ENCODE data around the gene OXSR1.
"Not testable (repeated sequence)": the region's sequence is repeated elsewhere in the genome, so short reads cannot be mapped to it uniquely, and the experiment has no call there.

OXSR1 gene

DNA sequence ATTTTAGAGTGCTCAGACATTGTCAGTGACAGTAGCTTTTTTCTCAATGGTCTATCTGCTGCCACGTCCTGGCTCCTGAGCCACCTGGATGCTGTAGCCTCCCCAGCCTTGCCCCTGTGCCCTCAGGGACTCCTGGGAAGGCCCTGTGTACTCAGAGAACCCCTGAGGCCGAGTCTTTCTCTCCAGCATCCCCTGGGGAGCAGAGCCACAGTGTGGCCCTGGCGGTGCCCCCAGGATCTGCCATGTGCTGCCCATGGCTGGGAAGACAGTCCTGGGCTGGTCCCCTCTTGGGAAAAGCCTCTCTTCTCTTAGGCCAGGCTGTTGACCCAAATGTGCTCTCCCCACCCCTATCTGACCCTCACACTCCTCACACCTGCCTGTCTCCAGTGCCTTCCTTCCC lies 21.8 kb upstream of the OXSR1 start:
- DNase-seq (ENCODE audit: low read depth) = no peak

DNA sequence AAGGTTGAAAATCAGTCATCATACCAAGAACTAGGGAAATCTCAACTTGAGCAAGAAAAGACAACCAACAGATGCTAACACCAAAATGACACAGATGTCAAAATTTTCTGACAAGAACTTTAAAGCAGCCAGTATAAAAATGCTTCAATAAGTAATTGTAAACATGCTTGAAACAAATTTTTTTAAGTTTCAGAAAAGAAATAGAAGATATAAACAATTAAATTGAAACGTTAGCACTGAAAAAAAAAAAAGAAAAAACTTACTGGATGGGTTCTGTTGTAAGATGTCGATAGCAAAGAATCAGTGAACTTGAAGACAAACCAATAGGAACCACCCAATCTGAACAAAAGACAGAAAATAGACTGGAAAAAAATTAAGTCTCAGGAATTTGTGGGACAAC lies 18.8 kb upstream of the OXSR1 start:
- no peak for DNase-seq (ENCODE audit: low read depth)

- DNase-seq (ENCODE audit: low read depth) = no peak
Measured at GRCh38 chr3:38147421-38147820, 17.9 kb upstream of the OXSR1 start.

DNA sequence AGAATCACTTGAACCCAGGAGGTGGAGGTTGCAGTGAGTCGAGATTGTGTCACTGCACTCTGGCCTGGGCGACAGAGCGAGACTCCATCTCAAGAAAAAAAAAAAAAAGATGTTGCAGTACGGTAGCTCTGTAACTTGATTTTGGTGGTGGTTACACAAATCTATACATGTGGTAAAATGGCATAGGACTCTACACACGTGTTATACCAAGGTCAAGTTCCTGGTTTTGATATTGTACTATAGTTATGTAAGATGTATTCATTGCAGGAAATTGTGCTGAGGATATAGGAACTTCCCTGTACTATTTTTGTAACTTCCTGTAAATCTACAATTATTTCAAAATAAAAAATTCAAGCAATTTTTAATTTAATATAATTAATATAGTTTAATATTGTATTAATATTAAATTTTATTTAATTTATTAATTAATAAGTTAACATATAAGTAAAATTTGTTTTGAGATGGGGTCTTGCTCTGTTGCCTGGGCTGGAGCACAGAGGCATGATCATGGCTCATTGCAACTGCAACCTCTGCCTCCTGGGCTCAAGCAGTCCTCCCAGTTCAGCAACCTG lies 16.9 kb upstream of the OXSR1 start:
- no peak for DNase-seq (ENCODE audit: low read depth)

DNA sequence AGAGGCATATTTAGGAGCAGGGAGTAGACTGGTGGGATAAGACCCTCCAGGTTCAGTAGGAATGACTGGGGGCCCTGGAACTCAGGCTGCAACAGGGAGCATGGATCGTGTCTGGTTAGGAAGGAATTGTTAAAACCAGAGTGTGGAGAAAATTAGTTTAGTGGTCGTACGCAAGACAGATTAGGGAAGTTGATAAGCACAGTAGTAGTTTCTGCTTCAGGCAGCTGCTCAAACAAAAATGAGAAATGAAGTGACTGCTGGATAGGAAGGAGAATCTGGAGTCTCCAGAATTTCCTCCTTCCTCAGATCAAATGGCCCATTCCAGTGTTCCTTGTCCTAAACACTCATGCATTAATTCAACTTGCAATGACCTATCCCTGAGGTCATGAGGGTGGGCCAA lies 15.6 kb upstream of the OXSR1 start:
- no peak for DNase-seq (ENCODE audit: low read depth)

DNA sequence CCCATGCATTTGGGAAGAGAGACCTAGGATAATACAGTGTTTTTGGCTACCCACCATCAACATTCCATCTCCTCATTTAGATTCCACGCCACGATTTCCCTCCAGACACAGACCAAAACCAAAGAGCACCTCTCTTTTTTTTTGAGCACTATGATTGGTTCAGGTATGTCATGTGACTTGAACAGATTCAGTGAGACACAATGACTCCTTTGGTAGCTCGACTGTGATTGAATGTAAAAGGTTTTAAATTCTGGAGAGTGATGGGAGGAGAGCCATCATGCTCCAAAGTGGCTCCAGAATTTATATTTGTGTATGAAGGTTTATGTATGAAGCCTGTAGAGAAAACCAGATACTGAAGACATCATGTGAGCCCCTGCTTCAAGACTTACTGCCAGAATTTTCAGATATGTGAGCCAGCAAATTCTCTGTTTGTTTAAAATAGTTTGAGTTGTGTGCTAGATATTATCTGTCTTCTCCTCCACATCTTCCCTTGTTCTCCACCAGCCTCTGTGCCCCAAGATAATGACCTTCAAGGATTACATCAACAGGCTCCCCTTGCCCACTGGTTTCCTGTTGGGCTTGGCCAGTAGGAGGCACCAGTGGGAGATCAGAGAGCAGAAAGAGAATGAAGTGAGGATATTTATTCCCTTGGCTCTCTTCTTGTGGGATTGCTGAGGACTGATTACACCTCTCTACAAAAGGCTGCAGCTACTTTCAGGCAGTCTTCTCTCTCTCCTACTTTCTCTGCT lies 14.4 kb upstream of the OXSR1 start:
- no peak for DNase-seq (ENCODE audit: low read depth)

- no peak for DNase-seq (ENCODE audit: low read depth)
Measured at GRCh38 chr3:38151667-38152265, 13.6 kb upstream of the OXSR1 start.

- DNase-seq (ENCODE audit: low read depth) = no peak
Measured at GRCh38 chr3:38152609-38153008, 12.7 kb upstream of the OXSR1 start.

DNA sequence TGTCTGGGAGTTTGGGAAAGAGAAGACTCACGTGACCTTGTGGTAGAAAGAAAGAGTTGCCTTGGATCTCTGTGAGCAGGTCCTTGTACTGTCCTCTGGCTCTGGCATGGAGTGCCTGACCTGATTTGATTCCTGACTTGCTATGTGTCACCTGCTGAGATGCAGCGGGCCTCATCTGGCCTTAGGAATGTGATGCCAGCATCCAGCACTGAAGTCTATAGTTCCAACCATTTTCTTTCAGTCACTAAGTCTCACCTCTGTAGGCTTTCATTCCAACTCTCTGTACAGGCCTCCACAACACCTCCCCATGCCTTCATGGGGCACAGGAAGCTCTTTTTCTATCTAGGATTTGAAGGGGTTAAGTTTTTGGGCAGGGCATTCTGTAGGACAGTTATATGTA lies 12.1 kb upstream of the OXSR1 start:
- no peak for DNase-seq (ENCODE audit: low read depth)

GRCh38 chr3:38154033-38154494 lies 11.3 kb upstream of the OXSR1 start:
- no peak for DNase-seq (ENCODE audit: low read depth)

DNA sequence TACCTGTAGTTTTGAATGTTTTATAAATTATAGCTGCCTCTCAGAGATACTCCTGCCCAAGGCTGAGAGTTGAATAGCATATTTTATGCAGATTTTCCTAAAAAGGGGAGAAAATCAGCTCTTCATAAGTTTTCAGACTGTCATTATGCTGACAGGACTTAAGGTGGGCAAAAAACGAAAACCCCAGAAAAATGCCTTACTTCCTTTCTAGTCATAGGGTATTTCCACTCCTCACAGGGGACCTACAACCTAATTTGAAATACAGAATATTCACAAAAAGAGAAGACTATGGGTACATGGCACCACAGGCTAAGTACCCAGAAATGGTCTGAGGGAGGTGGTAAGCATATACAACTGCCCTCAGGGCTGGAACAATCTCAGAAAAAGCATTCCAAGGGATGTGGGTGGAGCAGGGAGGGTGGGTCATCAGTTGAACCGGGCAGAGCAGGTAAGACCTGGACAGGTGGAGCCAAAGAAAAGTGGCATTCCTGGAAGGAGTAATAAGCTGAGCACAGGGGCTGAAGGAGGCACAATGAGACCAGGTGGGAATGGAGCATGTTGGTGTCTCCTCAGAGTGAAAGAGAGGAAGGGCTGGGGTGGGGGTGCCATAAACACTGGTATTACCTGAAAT lies 10.6 kb upstream of the OXSR1 start:
- DNase-seq (ENCODE audit: low read depth) = no peak

- no peak for DNase-seq (ENCODE audit: low read depth)
Measured at GRCh38 chr3:38155825-38156224, 9.5 kb upstream of the OXSR1 start.

DNA sequence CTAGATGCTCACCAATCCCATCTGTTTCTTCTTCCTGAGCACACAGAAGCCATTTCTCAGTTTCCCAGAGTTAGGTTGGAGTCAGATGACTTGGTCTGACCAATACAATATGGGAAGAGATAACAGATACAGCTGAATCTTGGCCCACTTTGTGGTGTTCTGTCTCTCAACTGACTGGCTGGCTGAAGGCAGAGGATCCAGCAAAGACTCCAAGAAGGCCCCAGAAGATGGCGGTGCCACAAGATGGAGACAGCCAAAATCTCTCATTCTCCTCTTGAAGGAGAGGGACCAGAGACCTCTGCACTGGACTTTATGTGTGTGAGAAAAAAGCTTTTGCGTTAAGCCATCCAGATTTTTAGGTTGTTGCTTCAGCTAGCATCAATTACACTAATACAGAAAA lies 8.2 kb upstream of the OXSR1 start:
- DNase-seq (ENCODE audit: low read depth) = no peak

DNA sequence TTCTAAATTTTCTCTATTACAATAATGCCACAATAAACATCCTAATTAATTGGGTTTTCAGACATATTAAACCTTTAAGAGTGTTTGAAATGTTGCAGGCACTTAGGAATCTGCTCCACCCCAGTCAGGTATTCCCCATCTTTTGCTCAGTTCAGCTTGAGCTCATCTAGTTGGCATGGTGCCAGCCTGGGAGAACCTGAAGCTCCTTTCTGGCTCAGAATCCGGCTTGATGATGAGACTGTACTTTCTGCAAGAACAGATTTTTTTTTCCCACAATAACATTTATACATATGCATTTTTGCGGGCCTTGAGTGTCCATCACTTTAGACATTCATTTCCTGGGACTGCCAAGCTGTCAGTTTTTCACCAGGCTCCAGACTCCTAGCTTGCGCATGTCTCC lies 7.7 kb upstream of the OXSR1 start:
- no peak for DNase-seq (ENCODE audit: low read depth)

DNA sequence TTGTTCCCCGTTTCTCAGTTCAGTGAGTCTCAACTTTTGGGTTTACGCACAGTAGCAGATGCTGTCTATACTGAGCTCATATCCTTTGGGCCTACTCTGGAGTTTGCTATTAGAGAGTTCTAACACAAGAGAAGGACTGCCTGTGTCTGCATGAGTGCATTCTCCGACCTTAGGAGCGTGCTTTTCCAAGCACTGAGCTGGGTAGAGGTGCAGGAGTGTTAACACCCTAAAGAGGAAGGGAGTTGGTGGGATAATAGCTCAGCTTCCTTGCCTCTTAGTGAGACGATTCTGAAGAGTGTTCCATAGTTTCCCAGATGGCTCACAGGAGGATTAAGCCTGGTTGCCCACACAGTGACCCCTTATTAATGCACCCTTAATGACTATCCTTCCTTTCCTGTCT lies 6.9 kb upstream of the OXSR1 start:
- DNase-seq (ENCODE audit: low read depth) = no peak

DNA sequence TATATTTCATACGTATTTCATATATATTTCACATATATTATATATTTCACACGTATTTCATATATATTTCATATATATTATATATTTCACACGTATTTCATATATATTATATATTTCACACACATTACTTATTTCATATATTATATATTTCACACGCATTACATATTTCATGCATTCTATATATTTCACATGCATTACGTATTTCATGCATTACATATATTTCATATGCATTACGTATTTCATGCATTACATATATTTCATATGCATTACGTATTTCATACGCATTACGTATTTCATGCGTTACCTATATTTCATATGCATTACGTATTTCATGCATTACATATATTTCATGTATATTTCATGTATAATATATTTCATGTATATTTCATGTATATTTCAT lies 4.6 kb upstream of the OXSR1 start:
- DNase-seq (ENCODE audit: low read depth) = not testable (repeated sequence)

GRCh38 chr3:38163117-38163840 lies 2.1 kb upstream of the OXSR1 start:
- no peak for DNase-seq (ENCODE audit: low read depth)

DNA sequence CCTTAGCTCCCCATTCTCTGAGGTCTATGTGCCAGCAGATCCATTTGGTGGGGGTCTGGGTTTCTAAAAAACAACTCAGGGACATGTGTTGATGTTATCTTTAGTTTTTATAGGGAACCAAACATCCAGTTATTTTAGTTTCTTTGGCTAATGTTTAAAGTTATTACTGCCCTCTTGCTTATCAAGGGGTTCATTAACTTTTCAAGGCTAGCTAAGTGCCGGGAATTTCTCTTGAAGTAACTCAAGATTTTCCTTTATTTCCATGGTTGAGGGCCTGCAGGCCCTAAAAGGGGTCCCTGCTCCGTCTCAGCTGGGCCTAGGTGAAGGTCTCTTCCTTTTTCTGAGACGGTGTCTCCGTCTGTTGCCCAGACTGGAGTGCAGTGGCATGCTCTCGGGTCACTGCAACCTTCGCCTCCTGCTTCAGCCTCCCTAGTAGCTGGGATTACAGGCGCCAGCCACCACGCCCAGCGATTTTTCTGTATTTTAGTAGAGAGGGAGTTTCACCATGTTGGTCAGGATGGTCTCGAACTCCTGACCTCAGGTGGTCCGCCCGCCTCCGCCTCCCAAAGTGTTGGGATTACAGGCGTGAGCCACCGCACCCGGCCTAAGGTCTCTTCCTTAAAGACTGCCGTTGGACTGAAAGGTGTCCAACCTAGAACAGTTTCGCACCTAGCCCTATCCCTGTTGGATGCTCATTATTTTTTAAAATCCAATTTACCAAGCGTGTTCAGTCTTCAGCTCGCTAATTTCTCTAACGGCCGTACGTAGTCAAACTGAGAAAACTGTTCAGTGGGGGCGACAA lies 1.3 kb upstream of the OXSR1 start:
- DNase-seq (ENCODE audit: low read depth) = no peak

DNA sequence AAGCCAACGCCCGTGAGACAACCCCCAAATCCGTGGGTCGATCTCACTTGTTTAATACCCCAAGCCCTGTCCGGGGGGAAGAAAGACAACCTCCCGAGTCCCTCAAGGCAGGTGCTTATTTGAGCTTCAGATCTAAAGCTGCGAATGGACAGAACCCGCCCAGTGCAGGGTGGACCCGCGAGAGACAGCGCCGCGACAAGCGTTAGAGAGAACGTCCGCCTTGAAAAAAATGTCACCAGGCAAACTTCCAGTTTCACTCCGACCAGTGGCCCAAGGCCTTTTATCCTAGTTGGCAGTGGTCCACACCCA lies 740 bp upstream of the OXSR1 start:
- DNase-seq (ENCODE audit: low read depth) = no peak

- peak; percentile 23 for DNase-seq (ENCODE audit: low read depth)
Measured at GRCh38 chr3:38165722-38166387, 518 bp downstream of the OXSR1 start.

GRCh38 chr3:38167591-38167990 lies 2.3 kb downstream of the OXSR1 start:
- DNase-seq (ENCODE audit: low read depth) = no peak
